HPDE6-E6E7 (cell line): ENCODE results near the gene C2orf42.
"Not testable (repeated sequence)": the region's sequence is repeated elsewhere in the genome, so short reads cannot be mapped to it uniquely, and the experiment has no call there.

Experiments
- DNase-seq: peaks from one replicate; pipeline ENCODE4 v3.0.0; 2011; ENCODE audit warnings: missing footprints; ENCODE audit errors: extremely low spot score

The C2orf42 gene

GRCh38 chr2:70132244-70133126 lies 58.3 kb downstream of the C2orf42 start:
- no peak for DNase-seq

GRCh38 chr2:70131344-70132143 lies 59.3 kb downstream of the C2orf42 start:
- not testable (repeated sequence) for DNase-seq

GRCh38 chr2:70128005-70128404 lies 62.8 kb downstream of the C2orf42 start:
- DNase-seq, result no peak

- no peak for DNase-seq
Measured at GRCh38 chr2:70126413-70126812, 64.4 kb downstream of the C2orf42 start.

- DNase-seq, result no peak
Measured at GRCh38 chr2:70125498-70125898, 65.3 kb downstream of the C2orf42 start.

- no peak for DNase-seq
Measured at GRCh38 chr2:70124983-70125480, 65.8 kb downstream of the C2orf42 start.

- no peak for DNase-seq
Measured at GRCh38 chr2:70123829-70124116, 67.0 kb downstream of the C2orf42 start.

GRCh38 chr2:70123051-70123828 lies 67.6 kb downstream of the C2orf42 start:
- DNase-seq, result no peak

- no peak for DNase-seq
Measured at GRCh38 chr2:70122470-70122869, 68.3 kb downstream of the C2orf42 start.

GRCh38 chr2:70121627-70122372 lies 69.0 kb downstream of the C2orf42 start:
- no peak for DNase-seq

- DNase-seq, result no peak
Measured at GRCh38 chr2:70118798-70119454, 71.9 kb downstream of the C2orf42 start.

- DNase-seq, result no peak
Measured at GRCh38 chr2:70116936-70117552, 73.8 kb downstream of the C2orf42 start.

GRCh38 chr2:70115646-70116442 lies 75.0 kb downstream of the C2orf42 start:
- no peak for DNase-seq

GRCh38 chr2:70113359-70114070 lies 77.3 kb downstream of the C2orf42 start:
- DNase-seq, result no peak

GRCh38 chr2:70111752-70112591 lies 78.8 kb downstream of the C2orf42 start:
- no peak for DNase-seq

- not testable (repeated sequence) for DNase-seq
Measured at GRCh38 chr2:70110397-70110796, 80.4 kb downstream of the C2orf42 start.

- DNase-seq, result not testable (repeated sequence)
Measured at GRCh38 chr2:70106138-70106537, 84.7 kb downstream of the C2orf42 start.
